ENCODE results near the gene TMEM54. TPM values are rescaled to one million over a fixed set of nuclear protein-coding genes. Genes with fewer than 3 reads are reported as not detected.
A peak's percentile ranks its signal among the peaks of the same experiment; 100 is the strongest.

Gene TMEM54
- total RNA-seq, 1 donor from 2014 or later, result 21.1 TPM

DNA sequence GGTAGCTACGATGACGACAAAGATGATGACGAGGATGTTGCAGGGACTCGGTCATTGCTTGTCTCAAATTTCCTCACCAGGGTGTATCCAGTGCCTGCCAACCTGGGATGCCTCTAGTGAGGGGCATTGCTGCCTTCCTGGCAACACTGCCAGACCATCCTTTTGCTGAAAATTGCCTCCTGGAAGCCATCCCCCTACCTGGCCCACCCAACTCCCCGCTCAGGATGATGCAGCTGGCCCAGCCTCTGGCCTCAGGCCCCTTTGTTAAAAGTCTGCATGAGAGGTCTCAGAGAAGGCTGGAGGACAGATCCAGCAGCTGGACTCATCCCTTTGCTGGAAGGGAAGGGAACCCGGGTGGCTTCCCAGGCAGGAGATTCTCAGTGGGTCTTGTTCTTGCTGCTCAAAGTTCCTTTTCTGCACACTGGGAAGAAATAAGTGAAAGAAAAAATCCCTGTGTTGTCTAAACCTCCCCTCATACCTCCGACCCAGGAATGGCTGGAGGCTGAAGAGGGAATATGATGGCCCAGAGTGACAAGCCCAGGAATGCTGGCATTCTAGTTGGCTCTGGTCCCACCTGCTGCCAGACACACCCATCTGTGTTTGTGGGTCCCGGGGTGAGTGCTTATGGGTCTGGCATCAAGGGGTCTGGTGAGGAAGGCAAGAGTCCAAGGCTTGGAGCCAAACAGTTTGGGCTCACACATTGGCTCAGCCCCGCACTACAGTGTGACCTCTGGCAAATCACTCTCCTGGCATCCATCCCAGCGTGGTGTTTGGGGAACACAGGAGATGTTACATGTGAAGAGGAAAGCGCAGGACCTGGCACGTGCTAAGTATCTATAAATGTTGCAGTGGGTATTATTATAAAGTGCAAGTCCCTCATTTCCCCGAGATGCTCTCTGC lies 23.7 kb downstream of the TMEM54 start:
- Mint-ChIP-seq H3K27me3 (ENCODE audit: low read depth) (peaks cover 13% of the 10 kb centered on the region), H3K4me1 (ENCODE audit: low read depth) (peaks cover 10% of the 10 kb centered on the region), H3K4me3 (ENCODE audit: unreplicated experiment) (no peak overlapping the region), H3K9me3 (ENCODE audit: low read depth) (no peaks in the 10 kb centered on the region), H3K27ac (ENCODE audit: unreplicated experiment) (no peak overlapping the region), H3K36me3 (ENCODE audit: low read depth) (no peaks in the 10 kb centered on the region)
- TF ChIP-seq, protein P1, sequence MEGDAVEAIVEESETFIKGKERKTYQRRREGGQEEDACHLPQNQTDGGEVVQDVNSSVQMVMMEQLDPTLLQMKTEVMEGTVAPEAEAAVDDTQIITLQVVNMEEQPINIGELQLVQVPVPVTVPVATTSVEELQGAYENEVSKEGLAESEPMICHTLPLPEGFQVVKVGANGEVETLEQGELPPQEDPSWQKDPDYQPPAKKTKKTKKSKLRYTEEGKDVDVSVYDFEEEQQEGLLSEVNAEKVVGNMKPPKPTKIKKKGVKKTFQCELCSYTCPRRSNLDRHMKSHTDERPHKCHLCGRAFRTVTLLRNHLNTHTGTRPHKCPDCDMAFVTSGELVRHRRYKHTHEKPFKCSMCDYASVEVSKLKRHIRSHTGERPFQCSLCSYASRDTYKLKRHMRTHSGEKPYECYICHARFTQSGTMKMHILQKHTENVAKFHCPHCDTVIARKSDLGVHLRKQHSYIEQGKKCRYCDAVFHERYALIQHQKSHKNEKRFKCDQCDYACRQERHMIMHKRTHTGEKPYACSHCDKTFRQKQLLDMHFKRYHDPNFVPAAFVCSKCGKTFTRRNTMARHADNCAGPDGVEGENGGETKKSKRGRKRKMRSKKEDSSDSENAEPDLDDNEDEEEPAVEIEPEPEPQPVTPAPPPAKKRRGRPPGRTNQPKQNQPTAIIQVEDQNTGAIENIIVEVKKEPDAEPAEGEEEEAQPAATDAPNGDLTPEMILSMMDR (IDR thresholded peaks at IDR 0.05), result no peak
- no peak for DNase-seq (ENCODE audit: low spot score)

GRCh38 chr1:32876341-32877210 lies 24.6 kb downstream of the TMEM54 start:
- no peaks in the 10 kb centered on the region for H3K9me3 Mint-ChIP-seq (ENCODE audit: low read depth)
- no peak overlapping the region for H3K4me3 Mint-ChIP-seq (ENCODE audit: unreplicated experiment)
- H3K36me3 Mint-ChIP-seq (ENCODE audit: low read depth), result no peaks in the 10 kb centered on the region
- no peak overlapping the region for H3K27ac Mint-ChIP-seq (ENCODE audit: unreplicated experiment)
- peaks cover 13% of the 10 kb centered on the region for H3K27me3 Mint-ChIP-seq (ENCODE audit: low read depth)
- DNase-seq (ENCODE audit: low spot score), result no peak
- TF ChIP-seq, protein P1 (IDR thresholded peaks at IDR 0.05), result peak; percentile 81
- peaks cover 16% of the 10 kb centered on the region for H3K4me1 Mint-ChIP-seq (ENCODE audit: low read depth)

DNA sequence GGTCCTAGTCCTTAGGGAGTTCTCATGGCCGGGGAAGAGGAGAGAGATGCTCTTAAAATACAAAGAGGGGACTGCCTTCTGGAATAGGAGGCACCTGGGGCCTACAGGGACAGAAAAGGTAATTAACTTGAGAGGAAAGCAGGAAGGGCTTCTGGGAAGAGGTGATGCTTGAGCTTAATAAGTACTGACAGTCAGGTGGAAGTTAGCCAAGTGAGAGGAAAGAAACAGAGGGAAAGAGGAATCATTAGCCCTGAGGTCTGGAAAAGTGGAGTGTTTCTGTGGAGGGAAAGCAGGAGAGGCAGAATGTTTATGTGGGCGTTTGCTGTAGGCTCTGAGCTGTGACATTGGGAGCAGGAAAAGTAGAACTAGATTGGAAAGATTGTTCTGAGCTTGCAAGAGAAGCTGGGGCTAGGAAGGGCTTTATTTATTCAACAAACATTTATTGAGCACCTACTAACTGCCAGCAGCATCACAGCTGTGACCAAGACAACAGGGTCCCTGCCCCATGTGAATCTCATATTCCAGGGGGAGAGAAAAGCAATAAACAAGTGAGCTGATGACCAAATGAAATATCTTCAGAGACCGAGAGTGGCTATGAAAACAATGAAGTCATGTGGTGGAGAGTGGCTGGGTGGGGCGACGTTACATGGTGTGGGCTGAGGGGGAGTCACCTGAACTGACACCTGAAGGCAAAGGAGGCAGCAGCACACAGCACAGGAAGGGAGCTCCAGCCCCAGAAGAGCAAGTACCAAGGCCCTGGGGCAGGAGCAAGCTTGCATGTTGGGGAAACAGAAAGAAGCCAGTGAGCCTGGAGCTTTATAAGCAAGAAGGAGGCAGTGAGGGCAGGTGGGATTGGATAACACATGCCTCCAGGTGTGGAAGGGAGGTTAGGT lies 26.1 kb downstream of the TMEM54 start:
- Mint-ChIP-seq H3K27me3 (ENCODE audit: low read depth) (peaks cover 13% of the 10 kb centered on the region), H3K27ac (ENCODE audit: unreplicated experiment) (no peak overlapping the region), H3K9me3 (ENCODE audit: low read depth) (no peaks in the 10 kb centered on the region), H3K36me3 (ENCODE audit: low read depth) (no peaks in the 10 kb centered on the region), H3K4me3 (ENCODE audit: unreplicated experiment) (no peak overlapping the region), H3K4me1 (ENCODE audit: low read depth) (peaks cover 24% of the 10 kb centered on the region)
- TF ChIP-seq, protein P1 (IDR thresholded peaks at IDR 0.05), result no peak
- no peak for DNase-seq (ENCODE audit: low spot score)

GRCh38 chr1:32873484-32873883 lies 27.7 kb downstream of the TMEM54 start:
- Mint-ChIP-seq H3K27me3 (ENCODE audit: low read depth) (peaks cover 13% of the 10 kb centered on the region), H3K36me3 (ENCODE audit: low read depth) (no peaks in the 10 kb centered on the region), H3K4me1 (ENCODE audit: low read depth) (peaks cover 27% of the 10 kb centered on the region), H3K27ac (ENCODE audit: unreplicated experiment) (no peak overlapping the region), H3K4me3 (ENCODE audit: unreplicated experiment) (no peak overlapping the region), H3K9me3 (ENCODE audit: low read depth) (no peaks in the 10 kb centered on the region)
- DNase-seq (ENCODE audit: low spot score), result no peak
- TF ChIP-seq, protein P1 (IDR thresholded peaks at IDR 0.05), result no peak
